SU-DHL-6 (cell line): ENCODE measurements around the gene APOL2.
"Not testable (repeated sequence)": the region's sequence is repeated elsewhere in the genome, so short reads cannot be mapped to it uniquely, and the experiment has no call there.

ENCODE experiments used
- H2AFZ ChIP-seq: fragments of 200-600 bp; sonication (generic); 2 replicates; pipeline ENCODE4 v1.6.1; 2014; ENCODE audit warnings: low read depth, mild to moderate bottlenecking, moderate library complexity, mixed read lengths, antibody characterized with exemption, low read length; ENCODE audit not compliant: severe bottlenecking
- H3F3A ChIP-seq: fragments of 200-600 bp; shearing (Covaris generic); 2 replicates; pipeline ENCODE4 v1.6.0; 2016; ENCODE audit warnings: antibody characterized with exemption, mild to moderate bottlenecking; ENCODE audit not compliant: insufficient read depth
- H3K27ac ChIP-seq: fragments of 200-600 bp; sonication (generic); 2 replicates; pipeline ENCODE4 v1.5.1; 2016; ENCODE audit warnings: low read depth, mild to moderate bottlenecking, low read length, moderate library complexity, mixed read lengths
- H3K27me3 ChIP-seq: fragments of 200-600 bp; sonication (generic), shearing (Covaris generic); 2 replicates; pipeline ENCODE4 v1.6.0; 2014; ENCODE audit warnings: mild to moderate bottlenecking, low read length
- H3K36me3 ChIP-seq: fragments of 200-600 bp; sonication (generic); 2 replicates; pipeline ENCODE4 v1.6.1; 2014; ENCODE audit warnings: mild to moderate bottlenecking, low read length, mixed read lengths
- H3K4me2 ChIP-seq: fragments of 300-600, 200-600 bp; shearing (Covaris generic), sonication (generic); 2 replicates; pipeline ENCODE4 v1.6.0; 2014; ENCODE audit warnings: low read length, low read depth, mild to moderate bottlenecking; ENCODE audit not compliant: poor library complexity, severe bottlenecking
- H3K4me3 ChIP-seq: fragments of 200-600 bp; sonication (generic); 2 replicates; pipeline ENCODE4 v1.5.1; 2014; ENCODE audit warnings: antibody characterized with exemption, low read length, mild to moderate bottlenecking, mixed read lengths; ENCODE audit not compliant: insufficient read depth, poor library complexity, severe bottlenecking
- H3K79me2 ChIP-seq: fragments of 200-600 bp; sonication (generic); 2 replicates; pipeline ENCODE4 v1.6.1; 2014; ENCODE audit warnings: mild to moderate bottlenecking, low read length, moderate library complexity; ENCODE audit not compliant: insufficient read depth
- H3K9ac ChIP-seq: fragments of 200-600 bp; sonication (generic); 2 replicates; pipeline ENCODE4 v1.7.0; 2014; ENCODE audit warnings: mild to moderate bottlenecking, low read length
- H3K9me2 ChIP-seq: fragments of 200-600 bp; sonication (generic); replicated peaks from 2 replicates; pipeline ENCODE4 v1.6.1; 2014; ENCODE audit warnings: low read length; ENCODE audit not compliant: insufficient read depth
- H3K9me3 ChIP-seq: fragments of 200-600 bp; sonication (generic); 2 replicates; pipeline ENCODE4 v1.6.1; 2014; ENCODE audit warnings: low read length, mixed read lengths; ENCODE audit not compliant: insufficient read depth
- H4K20me1 ChIP-seq: fragments of 200-600 bp; sonication (generic); 2 replicates; pipeline ENCODE4 v1.6.1; 2014; ENCODE audit warnings: low read depth, mild to moderate bottlenecking, antibody characterized with exemption, low read length, moderate library complexity, mixed read lengths
- EZH2phosphoT487 ChIP-seq: fragments of 200-600 bp; sonication (generic), shearing (Covaris generic); conservative IDR thresholded peaks from 2 replicates; pipeline ENCODE4 v1.6.1; 2018; ENCODE audit warnings: mild to moderate bottlenecking, antibody characterized with exemption, low read length, moderate library complexity, mixed read lengths
- TF ChIP-seq, protein P1 (sequence below): fragments of 200-600 bp; sonication (generic); IDR thresholded peaks from one replicate; pipeline ENCODE4 v1.5.1; 2017; ENCODE audit warnings: antibody characterized with exemption, mild to moderate bottlenecking, low read length, moderate library complexity; ENCODE audit not compliant: insufficient read depth, poor library complexity, severe bottlenecking

Gene APOL2

DNA sequence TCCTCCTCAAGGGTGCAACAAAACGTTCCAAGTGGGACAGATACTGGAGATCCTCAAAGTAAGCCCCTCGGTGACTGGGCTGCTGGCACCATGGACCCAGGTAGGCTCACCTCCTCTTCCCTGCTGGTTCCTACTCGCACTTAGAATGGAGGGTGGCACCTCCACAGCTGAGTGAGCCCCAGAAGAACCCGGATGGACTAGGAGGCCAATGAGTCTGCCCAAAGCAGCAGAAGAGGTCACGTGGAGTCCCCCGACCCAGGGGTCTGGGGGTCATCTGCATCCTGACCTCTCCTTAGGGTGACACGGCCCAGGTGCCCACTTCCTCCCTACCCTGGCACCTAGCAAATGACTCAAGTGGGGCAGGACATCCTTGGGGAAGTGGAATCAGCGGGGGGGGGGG, 18.0 kb upstream of the APOL2 start:
- H3K9me2 ChIP-seq: no peaks in the 10 kb centered on the region
- H3K4me2 ChIP-seq: no peak overlapping the region
- H3K79me2 ChIP-seq: no peaks in the 10 kb centered on the region
- no peaks in the 10 kb centered on the region for H4K20me1 ChIP-seq
- H3K9me3 ChIP-seq: no peaks in the 10 kb centered on the region
- H3K4me3 ChIP-seq: no peak overlapping the region
- no peaks in the 10 kb centered on the region for H3K27me3 ChIP-seq
- no peaks in the 10 kb centered on the region for H3K36me3 ChIP-seq
- H3K27ac ChIP-seq: no peak overlapping the region
- TF ChIP-seq, protein P1, sequence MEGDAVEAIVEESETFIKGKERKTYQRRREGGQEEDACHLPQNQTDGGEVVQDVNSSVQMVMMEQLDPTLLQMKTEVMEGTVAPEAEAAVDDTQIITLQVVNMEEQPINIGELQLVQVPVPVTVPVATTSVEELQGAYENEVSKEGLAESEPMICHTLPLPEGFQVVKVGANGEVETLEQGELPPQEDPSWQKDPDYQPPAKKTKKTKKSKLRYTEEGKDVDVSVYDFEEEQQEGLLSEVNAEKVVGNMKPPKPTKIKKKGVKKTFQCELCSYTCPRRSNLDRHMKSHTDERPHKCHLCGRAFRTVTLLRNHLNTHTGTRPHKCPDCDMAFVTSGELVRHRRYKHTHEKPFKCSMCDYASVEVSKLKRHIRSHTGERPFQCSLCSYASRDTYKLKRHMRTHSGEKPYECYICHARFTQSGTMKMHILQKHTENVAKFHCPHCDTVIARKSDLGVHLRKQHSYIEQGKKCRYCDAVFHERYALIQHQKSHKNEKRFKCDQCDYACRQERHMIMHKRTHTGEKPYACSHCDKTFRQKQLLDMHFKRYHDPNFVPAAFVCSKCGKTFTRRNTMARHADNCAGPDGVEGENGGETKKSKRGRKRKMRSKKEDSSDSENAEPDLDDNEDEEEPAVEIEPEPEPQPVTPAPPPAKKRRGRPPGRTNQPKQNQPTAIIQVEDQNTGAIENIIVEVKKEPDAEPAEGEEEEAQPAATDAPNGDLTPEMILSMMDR: no peak
- TF ChIP-seq EZH2phosphoT487: no peak
- no peak overlapping the region for H3K9ac ChIP-seq
- H3F3A ChIP-seq: no peaks in the 10 kb centered on the region
- H2AFZ ChIP-seq: no peak overlapping the region

DNA sequence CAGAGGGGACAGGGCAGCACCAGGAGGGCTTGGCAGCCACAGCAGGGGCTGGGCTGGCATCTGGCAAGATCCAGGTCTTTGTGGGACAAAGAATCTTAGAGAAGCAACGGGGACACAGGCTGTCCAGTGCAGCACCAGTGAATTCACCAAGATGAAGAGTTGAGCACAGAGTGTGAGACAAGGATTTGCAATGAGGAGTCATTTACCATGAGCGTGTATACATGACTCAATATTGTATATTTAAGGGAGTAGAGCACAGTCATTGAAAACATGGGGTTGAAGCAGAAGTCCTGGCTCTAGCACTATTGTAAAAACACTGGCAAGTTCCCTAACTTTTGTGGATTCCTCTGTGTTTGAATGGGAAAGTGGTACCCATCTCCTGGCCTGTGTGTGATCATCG, 17.2 kb upstream of the APOL2 start:
- no peak overlapping the region for H3K27ac ChIP-seq
- H3F3A ChIP-seq: no peaks in the 10 kb centered on the region
- no peaks in the 10 kb centered on the region for H3K79me2 ChIP-seq

DNA sequence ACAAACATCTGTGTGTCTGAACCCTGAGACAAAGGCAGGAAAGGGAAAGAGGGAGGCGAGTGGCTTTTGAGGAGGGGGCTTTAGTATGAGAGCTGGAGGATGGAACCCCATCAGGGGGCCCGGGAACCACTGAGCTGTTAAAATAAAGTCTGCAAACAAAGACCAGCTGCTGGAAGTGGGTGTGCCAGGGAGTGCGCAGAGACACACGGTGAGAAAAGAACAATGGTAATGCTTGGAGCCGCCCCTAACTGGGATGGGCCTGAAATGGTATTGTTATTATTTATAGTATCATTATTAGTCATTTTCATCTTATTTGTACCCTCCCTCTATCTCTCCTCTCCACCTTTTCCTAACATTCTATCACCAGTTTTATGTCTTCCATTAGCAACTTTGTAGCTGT, 16.2 kb upstream of the APOL2 start:
- H3K9ac ChIP-seq, H3K27ac ChIP-seq, H3K4me2 ChIP-seq, H3K9me2 ChIP-seq, H3K79me2 ChIP-seq, H3K27me3 ChIP-seq, H3K4me3 ChIP-seq, H3F3A ChIP-seq, H4K20me1 ChIP-seq, H2AFZ ChIP-seq, H3K9me3 ChIP-seq, H3K36me3 ChIP-seq: not testable (repeated sequence)

More for the DNA sequence above, 17.2 kb upstream of the APOL2 start:
- no peaks in the 10 kb centered on the region for H4K20me1 ChIP-seq
- H3K4me3 ChIP-seq: no peak overlapping the region
- H3K9me2 ChIP-seq: no peaks in the 10 kb centered on the region
- no peak overlapping the region for H3K9ac ChIP-seq
- no peaks in the 10 kb centered on the region for H3K27me3 ChIP-seq
- H3K4me2 ChIP-seq: no peak overlapping the region
- TF ChIP-seq EZH2phosphoT487: no peak
- TF ChIP-seq, protein P1: no peak
- H3K36me3 ChIP-seq: no peaks in the 10 kb centered on the region
- H2AFZ ChIP-seq: no peak overlapping the region
- H3K9me3 ChIP-seq: no peaks in the 10 kb centered on the region

DNA sequence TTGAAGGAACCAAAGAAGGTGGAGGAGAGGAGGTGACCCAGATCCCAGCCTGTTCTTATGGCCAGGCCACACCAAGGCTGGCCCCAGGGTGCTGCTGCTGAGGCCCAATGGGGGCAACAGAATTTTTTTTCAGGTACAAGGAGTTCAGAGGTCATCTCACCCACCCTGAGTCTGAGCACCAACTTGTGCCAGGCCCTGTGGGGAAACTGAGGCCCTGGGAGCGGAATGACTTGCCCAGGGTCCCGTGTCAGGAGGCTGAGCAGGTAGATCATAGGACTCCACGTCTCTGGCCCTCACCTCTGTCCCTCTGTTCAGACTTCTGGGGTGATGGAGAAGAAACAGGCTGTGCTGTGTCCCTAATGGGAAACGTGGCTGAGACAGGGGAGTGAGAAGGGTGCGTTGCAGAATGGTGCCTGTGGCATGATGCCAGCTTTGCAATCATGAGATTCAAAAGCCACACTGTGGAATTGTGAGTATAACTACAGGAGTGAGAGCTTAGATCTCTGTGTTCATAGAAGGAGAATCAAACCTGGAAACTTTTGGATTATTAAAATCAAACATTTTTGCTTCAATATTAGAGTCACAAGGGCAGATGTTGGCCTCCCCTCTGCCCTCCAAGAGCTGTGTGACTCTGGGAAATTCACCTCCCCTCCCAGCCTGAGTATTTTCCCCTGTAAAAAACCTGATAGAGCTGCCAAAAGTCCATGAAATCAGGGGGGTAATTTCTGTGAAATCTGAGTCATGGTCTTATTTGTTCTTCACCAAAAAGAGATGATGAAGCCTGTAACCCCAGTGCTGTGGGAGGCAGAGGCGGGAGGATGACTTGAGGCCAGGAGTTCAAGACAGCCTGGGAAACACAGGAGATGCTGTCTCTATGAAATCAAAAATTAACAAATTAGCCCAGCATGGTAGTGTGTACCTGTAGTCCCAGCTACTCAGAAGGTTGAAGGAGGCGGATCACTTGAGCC, 14.5 kb upstream of the APOL2 start:
- Histone ChIP-seq H3K27me3 (no peaks in the 10 kb centered on the region), H3K36me3 (no peaks in the 10 kb centered on the region), H3K4me2 (no peak overlapping the region), H4K20me1 (no peaks in the 10 kb centered on the region), H3K9me3 (peaks cover 7% of the 10 kb centered on the region; the same call in 1 of the 2 replicates), H3K9me2 (no peaks in the 10 kb centered on the region), H2AFZ (no peak overlapping the region), H3K9ac (no peak overlapping the region), H3K79me2 (no peaks in the 10 kb centered on the region), H3F3A (no peaks in the 10 kb centered on the region), H3K4me3 (no peak overlapping the region), H3K27ac (no peak overlapping the region)
- TF ChIP-seq, protein P1: no peak
- TF ChIP-seq EZH2phosphoT487: no peak
